ENCODE results near the gene SASH1. TPM values are rescaled to one million over a fixed set of nuclear protein-coding genes. Genes with fewer than 3 reads are reported as not detected.

The SASH1 gene
- total RNA-seq, 1 experiment from 2014 or later, result 33.8 TPM

DNA sequence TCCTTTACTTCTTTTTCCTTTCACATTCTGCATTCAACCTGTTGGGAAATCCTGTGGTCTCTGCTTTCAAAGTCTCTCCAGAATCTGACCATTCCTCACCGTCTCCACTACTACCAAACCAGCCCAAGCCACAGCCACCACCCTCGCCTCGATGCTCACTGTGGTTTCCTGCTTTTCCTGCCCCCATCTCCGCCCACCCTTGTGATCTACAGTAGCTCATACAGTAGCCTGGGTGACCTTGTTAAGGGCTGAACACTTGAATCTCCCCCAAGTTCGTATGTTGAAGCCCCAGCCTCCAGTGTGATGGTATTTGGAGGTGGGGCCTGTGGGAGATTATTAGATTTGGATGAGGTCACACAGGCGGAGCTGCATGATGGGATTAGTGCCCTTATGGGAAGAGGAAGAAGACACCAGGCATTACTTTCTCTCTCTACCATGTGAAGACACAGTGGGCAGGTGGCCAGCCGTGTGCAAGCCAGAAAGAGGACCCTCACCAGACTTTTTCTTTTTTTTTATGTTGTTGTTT, 215.2 kb downstream of the SASH1 start:
- Histone ChIP-seq H3K4me3 (no peak overlapping the region), H3K27me3 (no peaks in the 10 kb centered on the region), H3K27ac (no peak overlapping the region), H3K4me1 (peaks cover 2% of the 10 kb centered on the region; the same call in 1 of the 2 replicates), H3K9me3 (replicated peaks) (no peaks in the 10 kb centered on the region), H3K36me3 (no peaks in the 10 kb centered on the region)
- peak in 1 of 2 experiments; percentile 27 for DNase-seq

GRCh38 chr6:148559848-148560433, 217.3 kb downstream of the SASH1 start:
- peak; percentile 68 to 80 for DNase-seq
- H3K4me1 ChIP-seq, result peaks cover 2% of the 10 kb centered on the region; the same call in 1 of the 2 replicates
- H3K4me3 ChIP-seq, result peak overlapping the region; percentile 57
- H3K36me3 ChIP-seq, result no peaks in the 10 kb centered on the region
- H3K27ac ChIP-seq, result no peak overlapping the region
- H3K27me3 ChIP-seq, result no peaks in the 10 kb centered on the region
- no peaks in the 10 kb centered on the region for H3K9me3 ChIP-seq (replicated peaks)

DNA sequence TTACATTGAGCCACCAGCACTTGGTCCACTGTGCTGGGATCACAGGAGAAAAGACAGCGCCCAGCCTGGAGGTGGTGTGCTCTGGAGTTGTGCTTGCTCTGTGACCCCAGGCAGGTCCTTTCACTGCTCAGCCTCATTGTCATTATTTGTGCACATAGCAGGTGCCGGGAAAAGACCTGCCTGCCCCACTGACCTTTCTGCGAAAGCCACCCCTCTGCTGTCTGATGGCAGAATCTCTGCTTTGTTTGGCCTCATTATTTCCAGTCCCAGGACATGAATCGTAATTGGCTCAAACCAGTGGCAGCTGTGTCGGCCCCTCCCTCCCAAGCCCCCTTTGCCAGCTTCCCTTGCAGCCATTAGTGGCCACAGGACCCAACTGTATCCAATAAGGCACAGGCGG, 219.0 kb downstream of the SASH1 start:
- no peaks in the 10 kb centered on the region for H3K36me3 ChIP-seq
- no peaks in the 10 kb centered on the region for H3K27me3 ChIP-seq
- no peak overlapping the region for H3K27ac ChIP-seq
- no peaks in the 10 kb centered on the region for H3K9me3 ChIP-seq (replicated peaks)
- H3K4me1 ChIP-seq, result peaks cover 2% of the 10 kb centered on the region; the same call in 1 of the 2 replicates
- H3K4me3 ChIP-seq, result no peak overlapping the region
- DNase-seq, result no peak

GRCh38 chr6:148563066-148563465, 220.4 kb downstream of the SASH1 start:
- Histone ChIP-seq H3K27ac (no peak overlapping the region), H3K36me3 (no peaks in the 10 kb centered on the region), H3K4me3 (no peak overlapping the region), H3K4me1 (no peaks in the 10 kb centered on the region), H3K9me3 (replicated peaks) (no peaks in the 10 kb centered on the region), H3K27me3 (no peaks in the 10 kb centered on the region)
- no peak for DNase-seq

DNA sequence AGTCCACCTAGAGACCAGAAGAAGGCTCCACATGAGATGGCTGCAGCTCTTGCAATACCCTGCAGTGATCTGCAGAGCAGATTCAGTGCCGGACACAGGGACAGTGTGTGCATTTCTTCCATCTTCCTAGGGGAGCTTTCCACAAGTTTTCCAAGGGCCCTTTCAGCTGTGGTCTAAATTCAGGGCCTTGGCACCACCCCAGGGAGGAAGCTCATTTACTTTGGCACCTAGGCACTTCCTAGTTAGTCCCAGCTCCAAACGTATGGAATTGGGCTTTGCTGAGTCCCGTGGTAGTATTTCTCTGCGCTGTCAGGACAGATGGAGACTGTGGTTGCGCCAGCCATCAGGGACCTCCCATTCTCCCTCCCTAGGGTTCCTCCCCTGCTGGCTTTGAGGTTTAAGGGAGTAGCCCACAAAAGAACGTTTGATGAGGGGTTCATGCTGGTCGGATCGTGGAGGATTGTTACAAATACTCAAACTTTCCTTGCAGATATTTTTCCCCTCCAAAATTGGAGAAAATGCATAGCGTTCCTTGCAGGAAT, 221.9 kb downstream of the SASH1 start:
- no peaks in the 10 kb centered on the region for H3K27me3 ChIP-seq
- no peaks in the 10 kb centered on the region for H3K36me3 ChIP-seq
- H3K4me3 ChIP-seq, result no peak overlapping the region
- no peak overlapping the region for H3K27ac ChIP-seq
- H3K9me3 ChIP-seq (replicated peaks), result no peaks in the 10 kb centered on the region
- H3K4me1 ChIP-seq, result no peaks in the 10 kb centered on the region
- no peak for DNase-seq

DNA sequence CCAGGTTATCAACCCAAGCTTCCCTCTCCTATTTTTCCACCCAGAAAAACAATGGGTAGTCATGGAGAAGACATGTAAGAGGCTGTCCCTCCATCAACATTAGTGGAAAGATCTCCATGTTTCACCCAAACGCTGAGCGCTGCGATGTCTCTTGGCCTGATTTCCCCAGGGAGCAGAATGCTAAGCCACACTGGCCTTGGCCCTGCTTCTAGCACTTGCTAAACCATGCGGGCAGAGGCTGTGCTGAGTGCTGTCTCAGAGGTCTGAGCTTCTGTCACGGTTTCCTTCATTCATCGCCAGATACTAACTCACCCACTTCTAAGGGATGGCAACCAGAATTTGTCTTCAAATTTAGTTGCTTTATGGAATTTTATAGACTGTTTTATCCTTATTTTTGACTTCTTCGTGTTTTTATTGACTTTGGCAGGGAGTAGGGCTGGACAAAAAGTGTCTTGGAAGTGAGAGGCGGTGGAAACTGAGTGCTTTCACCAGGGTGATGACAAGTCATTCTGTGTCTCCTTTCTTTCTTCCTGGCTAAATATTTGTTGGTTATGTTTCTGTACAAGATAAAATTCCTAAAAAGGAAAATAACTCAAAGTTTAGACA, 222.8 kb downstream of the SASH1 start:
- no peaks in the 10 kb centered on the region for H3K9me3 ChIP-seq (replicated peaks)
- no peaks in the 10 kb centered on the region for H3K4me1 ChIP-seq
- no peak overlapping the region for H3K27ac ChIP-seq
- no peaks in the 10 kb centered on the region for H3K27me3 ChIP-seq
- no peak for DNase-seq
- no peaks in the 10 kb centered on the region for H3K36me3 ChIP-seq
- no peak overlapping the region for H3K4me3 ChIP-seq

- Histone ChIP-seq H3K4me1 (no peaks in the 10 kb centered on the region), H3K36me3 (no peaks in the 10 kb centered on the region), H3K27me3 (no peaks in the 10 kb centered on the region), H3K9me3 (replicated peaks) (no peaks in the 10 kb centered on the region), H3K4me3 (no peak overlapping the region), H3K27ac (no peak overlapping the region)
- DNase-seq, result no peak
Observed at GRCh38 chr6:148565930-148566663, 223.5 kb downstream of the SASH1 start.

DNA sequence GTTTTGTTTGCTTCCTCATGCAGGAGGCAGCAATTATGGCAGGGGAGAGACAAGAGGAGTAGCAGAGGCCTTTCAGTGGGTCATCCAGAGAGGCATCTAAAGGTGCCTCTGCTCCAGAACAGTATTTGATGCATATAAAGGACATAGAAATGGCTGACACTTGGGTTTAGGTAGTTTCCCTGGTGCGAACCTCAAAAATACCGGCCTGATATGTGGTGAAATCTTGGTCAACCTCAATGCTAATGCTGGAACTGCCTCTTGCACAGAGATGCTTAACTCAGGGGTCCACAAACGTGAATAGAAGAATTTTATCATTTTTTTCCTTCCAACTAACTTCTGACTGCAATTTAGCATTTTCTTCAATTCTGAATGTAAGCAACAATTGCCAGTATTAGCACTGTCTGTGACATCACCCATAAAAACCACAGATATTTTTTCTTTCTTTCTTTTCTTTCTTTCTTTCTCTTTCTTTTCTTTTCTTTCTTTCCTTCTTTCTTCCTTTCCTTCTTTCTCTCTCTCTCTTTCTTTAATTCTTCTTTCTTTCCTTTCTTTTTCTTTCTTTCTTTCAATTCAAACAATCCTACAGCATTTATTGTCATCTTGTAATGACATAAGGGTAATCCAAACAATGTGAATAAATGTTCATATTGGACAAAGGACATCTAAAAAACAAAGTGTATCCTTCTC, 224.2 kb downstream of the SASH1 start:
- Histone ChIP-seq H3K4me1 (no peaks in the 10 kb centered on the region), H3K36me3 (no peaks in the 10 kb centered on the region), H3K27ac (no peak overlapping the region), H3K27me3 (no peaks in the 10 kb centered on the region), H3K4me3 (no peak overlapping the region), H3K9me3 (replicated peaks) (no peaks in the 10 kb centered on the region)
- no peak for DNase-seq

DNA sequence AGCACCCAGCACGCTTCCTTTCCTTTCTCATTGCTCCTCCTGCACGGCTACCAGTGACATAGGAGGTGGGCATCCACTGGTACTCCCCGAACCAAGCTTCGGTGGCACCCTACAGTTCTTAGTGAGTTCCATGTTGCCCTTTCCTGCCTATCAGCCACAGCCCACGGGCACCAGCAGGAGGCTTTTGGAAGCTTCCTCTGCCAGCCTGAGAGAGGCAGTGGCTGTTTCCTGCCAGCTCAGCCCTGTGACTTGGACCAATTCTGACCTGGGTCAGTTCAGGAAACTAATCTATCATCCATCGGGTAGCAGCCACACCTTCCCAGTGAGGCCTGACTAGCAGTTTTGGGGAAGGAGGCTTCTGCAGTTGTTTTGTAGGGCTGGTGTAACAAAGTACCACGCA, 227.8 kb downstream of the SASH1 start:
- no peak overlapping the region for H3K4me3 ChIP-seq
- H3K27ac ChIP-seq, result no peak overlapping the region
- H3K9me3 ChIP-seq (replicated peaks), result no peaks in the 10 kb centered on the region
- H3K36me3 ChIP-seq, result no peaks in the 10 kb centered on the region
- H3K27me3 ChIP-seq, result no peaks in the 10 kb centered on the region
- no peak for DNase-seq
- H3K4me1 ChIP-seq, result no peaks in the 10 kb centered on the region

GRCh38 chr6:148572676-148573335, 230.2 kb downstream of the SASH1 start:
- H3K27me3 ChIP-seq, result no peaks in the 10 kb centered on the region
- no peaks in the 10 kb centered on the region for H3K9me3 ChIP-seq (replicated peaks)
- no peak overlapping the region for H3K4me3 ChIP-seq
- H3K27ac ChIP-seq, result no peak overlapping the region
- no peaks in the 10 kb centered on the region for H3K36me3 ChIP-seq
- no peaks in the 10 kb centered on the region for H3K4me1 ChIP-seq
- no peak for DNase-seq

- H3K27ac ChIP-seq, result no peak overlapping the region
- H3K4me1 ChIP-seq, result no peaks in the 10 kb centered on the region
- H3K9me3 ChIP-seq (replicated peaks), result no peaks in the 10 kb centered on the region
- no peaks in the 10 kb centered on the region for H3K27me3 ChIP-seq
- no peak overlapping the region for H3K4me3 ChIP-seq
- DNase-seq, result no peak
- H3K36me3 ChIP-seq, result no peaks in the 10 kb centered on the region
Observed at GRCh38 chr6:148573922-148574321, 231.3 kb downstream of the SASH1 start.

- Histone ChIP-seq H3K4me1 (peaks cover 7% of the 10 kb centered on the region; the same call in 1 of the 2 replicates), H3K4me3 (no peak overlapping the region), H3K36me3 (no peaks in the 10 kb centered on the region), H3K27ac (no peak overlapping the region), H3K9me3 (replicated peaks) (0 out of 2 replicates have a peak, but pooled peaks cover under 1% of the 10 kb centered on the region), H3K27me3 (no peaks in the 10 kb centered on the region)
- DNase-seq, result peak; percentile 81 to 88
Observed at GRCh38 chr6:148577687-148578488, 235.2 kb downstream of the SASH1 start.

DNA sequence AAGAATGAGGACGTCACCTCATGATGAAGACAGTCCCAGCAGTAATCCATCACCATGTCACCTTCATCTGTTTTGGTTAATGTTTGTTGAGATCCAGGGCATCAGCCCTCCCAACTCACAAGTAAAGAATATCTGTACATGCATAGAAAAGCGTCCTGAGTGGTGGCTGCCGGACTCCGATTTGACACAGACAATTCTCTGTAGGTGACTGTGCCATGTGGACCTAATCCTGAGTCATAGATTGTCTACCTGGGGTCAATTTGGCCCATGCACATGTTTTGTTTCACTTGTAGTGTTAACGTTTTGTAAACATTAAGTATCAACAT, 235.8 kb downstream of the SASH1 start:
- Histone ChIP-seq H3K9me3 (replicated peaks) (0 out of 2 replicates have a peak, but pooled peaks cover 2% of the 10 kb centered on the region), H3K27me3 (no peaks in the 10 kb centered on the region), H3K4me3 (no peak overlapping the region), H3K27ac (no peak overlapping the region), H3K4me1 (peaks cover 7% of the 10 kb centered on the region; the same call in 1 of the 2 replicates), H3K36me3 (no peaks in the 10 kb centered on the region)
- DNase-seq, result no peak
